GM12878 (cell line): ENCODE data around the gene FIBCD1. TPM values are rescaled to one million over a fixed set of nuclear protein-coding genes. Genes with fewer than 3 reads are reported as not detected.

Experiments used
- EP300 ChIP-seq, 2 experiments: fragments of 150-350 bp in 1 of 2; IDR thresholded peaks; 2 replicates each; pipeline ENCODE4 v1.6.1; 2011 to 2012; ENCODE audit warnings: low read depth in 2 of 2, low read length in 2 of 2, borderline replicate concordance in 1 of 2, improper control_type of control experiment in 1 of 2, inconsistent platforms in 1 of 2; ENCODE audit not compliant: control insufficient read depth in 1 of 2
- NFYB ChIP-seq: IDR thresholded peaks from 2 replicates; pipeline ENCODE4 v1.6.1; 2011; ENCODE audit warnings: low read depth, mild to moderate bottlenecking, low read length, improper control_type of control experiment, moderate library complexity; ENCODE audit not compliant: insufficient read depth
- SUPT20H ChIP-seq: IDR thresholded peaks from 2 replicates; pipeline ENCODE4 v1.6.1; 2011; ENCODE audit warnings: low read depth, mild to moderate bottlenecking, low read length, moderate library complexity, borderline replicate concordance; ENCODE audit not compliant: control insufficient read depth
- ZNF622 ChIP-seq: fragments of 450-650 bp; IDR thresholded peaks from 2 replicates; pipeline ENCODE4 v1.6.1; 2017; ENCODE audit warnings: mild to moderate bottlenecking, inconsistent platforms
- polyA plus RNA-seq, 11 experiments: library from polyadenylated mRNA; depleted of rRNA in 4 of 11; unstranded in 6 of 11; stranded (reverse) in 5 of 11; fragments of >200 nt; fragmentation: Nextera tagmentation in 4 of 11; fragmentation: Illumina TruSeq in 1 of 11; extraction: Ambion mirVana in 4 of 11; extraction: Trizol in 1 of 11; gene quantifications; 1 replicate in 1 of 11; 2 replicates in 10 of 11; pipeline versions ENCODE4 v1.2.1 to v1.2.3, GENCODE V29; 2011 to 2016; ENCODE audit warnings: inconsistent platforms in 2 of 11, missing spikeins in 2 of 11, low read depth in 1 of 11
- total RNA-seq, 4 experiments: library from RNA; depleted of rRNA in 3 of 4; stranded (reverse); fragments of >200 nt in 3 of 4; fragmentation: Illumina TruSeq in 1 of 4; extraction: Trizol in 1 of 4; gene quantifications; 2 replicates each; pipeline versions ENCODE4 v1.2.1 to v1.2.3, GENCODE V29; 2013 to 2021
- TF ChIP-seq, protein P1 (sequence below): fragments of 450-650 bp; IDR thresholded peaks from 2 replicates; pipeline ENCODE4 v1.6.1; 2017; ENCODE audit warnings: mild to moderate bottlenecking
- TF ChIP-seq, protein P2 (sequence below): IDR thresholded peaks from 2 replicates; pipeline ENCODE4 v1.6.1; 2012; ENCODE audit warnings: improper control_type of control experiment, low read depth, low read length; ENCODE audit not compliant: insufficient replicate concordance
- TF ChIP-seq, protein P3 (sequence below): fragments of 450-650 bp; formaldehyde crosslinking; IDR thresholded peaks from 2 replicates; pipeline ENCODE4 v1.5.0; 2022; ENCODE audit warnings: mild to moderate bottlenecking, missing genetic modification characterization

The FIBCD1 gene
- total and polyA plus RNA-seq, 10 of the 15 experiments (the other 5 are each of a cell fraction or from before 2014, with no cell fraction given) = 0.04 to 0.95 (median 0.25) TPM; not detected in 6

DNA sequence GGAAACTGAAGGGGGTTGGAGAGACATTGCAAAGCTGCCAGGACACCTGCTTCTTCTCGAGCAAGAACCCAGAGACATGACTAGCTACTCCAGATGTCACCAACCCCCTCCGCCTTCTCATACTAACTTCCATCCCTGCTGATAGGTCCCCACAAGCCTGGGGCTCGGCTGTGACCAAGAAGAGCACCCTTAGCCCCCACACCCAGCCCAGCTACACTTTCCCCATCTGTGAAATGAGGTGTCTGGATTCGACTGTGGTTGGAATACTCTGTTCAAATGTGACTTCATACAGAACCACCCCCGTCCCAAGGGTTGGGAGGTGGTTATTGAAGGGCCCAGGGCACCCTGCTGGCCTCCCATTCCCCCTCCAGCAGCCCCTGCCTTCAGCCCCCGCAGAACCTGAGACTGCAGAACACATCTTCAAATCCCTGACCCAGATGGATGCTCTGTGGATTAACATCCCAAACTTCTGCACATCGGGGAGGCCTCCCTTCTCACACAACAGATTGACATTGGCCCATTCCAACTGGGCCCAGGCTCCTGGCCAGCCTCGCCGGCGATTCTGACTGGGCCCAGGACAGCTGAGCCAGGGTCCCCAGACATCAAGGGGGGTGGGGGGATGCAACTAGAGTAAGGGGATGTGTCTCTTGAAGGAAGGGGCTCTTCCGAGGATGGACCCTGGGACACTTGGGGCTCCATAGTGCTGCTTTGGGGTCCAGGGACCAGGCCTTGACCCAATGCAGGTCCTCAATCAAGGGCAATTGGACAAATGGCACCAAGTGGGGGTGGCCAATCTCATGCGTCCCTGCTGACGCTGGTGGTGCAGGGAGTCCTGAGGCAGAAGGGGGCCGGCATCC is 21.7 kb upstream of the FIBCD1 start (continued):
- TF ChIP-seq, protein P1, sequence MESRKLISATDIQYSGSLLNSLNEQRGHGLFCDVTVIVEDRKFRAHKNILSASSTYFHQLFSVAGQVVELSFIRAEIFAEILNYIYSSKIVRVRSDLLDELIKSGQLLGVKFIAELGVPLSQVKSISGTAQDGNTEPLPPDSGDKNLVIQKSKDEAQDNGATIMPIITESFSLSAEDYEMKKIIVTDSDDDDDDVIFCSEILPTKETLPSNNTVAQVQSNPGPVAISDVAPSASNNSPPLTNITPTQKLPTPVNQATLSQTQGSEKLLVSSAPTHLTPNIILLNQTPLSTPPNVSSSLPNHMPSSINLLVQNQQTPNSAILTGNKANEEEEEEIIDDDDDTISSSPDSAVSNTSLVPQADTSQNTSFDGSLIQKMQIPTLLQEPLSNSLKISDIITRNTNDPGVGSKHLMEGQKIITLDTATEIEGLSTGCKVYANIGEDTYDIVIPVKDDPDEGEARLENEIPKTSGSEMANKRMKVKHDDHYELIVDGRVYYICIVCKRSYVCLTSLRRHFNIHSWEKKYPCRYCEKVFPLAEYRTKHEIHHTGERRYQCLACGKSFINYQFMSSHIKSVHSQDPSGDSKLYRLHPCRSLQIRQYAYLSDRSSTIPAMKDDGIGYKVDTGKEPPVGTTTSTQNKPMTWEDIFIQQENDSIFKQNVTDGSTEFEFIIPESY = no peak
- TF ChIP-seq ZNF622 (no peak), SUPT20H (no peak), NFYB (no peak), EP300 (IDR thresholded peaks at IDR 0.05; ENCODE audit: borderline replicate concordance in 1 of 2, control insufficient read depth in 1 of 2, low read depth in 2 of 2, low read length in 2 of 2) (no peak)
- TF ChIP-seq, protein P2, sequence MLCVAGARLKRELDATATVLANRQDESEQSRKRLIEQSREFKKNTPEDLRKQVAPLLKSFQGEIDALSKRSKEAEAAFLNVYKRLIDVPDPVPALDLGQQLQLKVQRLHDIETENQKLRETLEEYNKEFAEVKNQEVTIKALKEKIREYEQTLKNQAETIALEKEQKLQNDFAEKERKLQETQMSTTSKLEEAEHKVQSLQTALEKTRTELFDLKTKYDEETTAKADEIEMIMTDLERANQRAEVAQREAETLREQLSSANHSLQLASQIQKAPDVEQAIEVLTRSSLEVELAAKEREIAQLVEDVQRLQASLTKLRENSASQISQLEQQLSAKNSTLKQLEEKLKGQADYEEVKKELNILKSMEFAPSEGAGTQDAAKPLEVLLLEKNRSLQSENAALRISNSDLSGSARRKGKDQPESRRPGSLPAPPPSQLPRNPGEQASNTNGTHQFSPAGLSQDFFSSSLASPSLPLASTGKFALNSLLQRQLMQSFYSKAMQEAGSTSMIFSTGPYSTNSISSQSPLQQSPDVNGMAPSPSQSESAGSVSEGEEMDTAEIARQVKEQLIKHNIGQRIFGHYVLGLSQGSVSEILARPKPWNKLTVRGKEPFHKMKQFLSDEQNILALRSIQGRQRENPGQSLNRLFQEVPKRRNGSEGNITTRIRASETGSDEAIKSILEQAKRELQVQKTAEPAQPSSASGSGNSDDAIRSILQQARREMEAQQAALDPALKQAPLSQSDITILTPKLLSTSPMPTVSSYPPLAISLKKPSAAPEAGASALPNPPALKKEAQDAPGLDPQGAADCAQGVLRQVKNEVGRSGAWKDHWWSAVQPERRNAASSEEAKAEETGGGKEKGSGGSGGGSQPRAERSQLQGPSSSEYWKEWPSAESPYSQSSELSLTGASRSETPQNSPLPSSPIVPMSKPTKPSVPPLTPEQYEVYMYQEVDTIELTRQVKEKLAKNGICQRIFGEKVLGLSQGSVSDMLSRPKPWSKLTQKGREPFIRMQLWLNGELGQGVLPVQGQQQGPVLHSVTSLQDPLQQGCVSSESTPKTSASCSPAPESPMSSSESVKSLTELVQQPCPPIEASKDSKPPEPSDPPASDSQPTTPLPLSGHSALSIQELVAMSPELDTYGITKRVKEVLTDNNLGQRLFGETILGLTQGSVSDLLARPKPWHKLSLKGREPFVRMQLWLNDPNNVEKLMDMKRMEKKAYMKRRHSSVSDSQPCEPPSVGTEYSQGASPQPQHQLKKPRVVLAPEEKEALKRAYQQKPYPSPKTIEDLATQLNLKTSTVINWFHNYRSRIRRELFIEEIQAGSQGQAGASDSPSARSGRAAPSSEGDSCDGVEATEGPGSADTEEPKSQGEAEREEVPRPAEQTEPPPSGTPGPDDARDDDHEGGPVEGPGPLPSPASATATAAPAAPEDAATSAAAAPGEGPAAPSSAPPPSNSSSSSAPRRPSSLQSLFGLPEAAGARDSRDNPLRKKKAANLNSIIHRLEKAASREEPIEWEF = no peak
- TF ChIP-seq, protein P3, sequence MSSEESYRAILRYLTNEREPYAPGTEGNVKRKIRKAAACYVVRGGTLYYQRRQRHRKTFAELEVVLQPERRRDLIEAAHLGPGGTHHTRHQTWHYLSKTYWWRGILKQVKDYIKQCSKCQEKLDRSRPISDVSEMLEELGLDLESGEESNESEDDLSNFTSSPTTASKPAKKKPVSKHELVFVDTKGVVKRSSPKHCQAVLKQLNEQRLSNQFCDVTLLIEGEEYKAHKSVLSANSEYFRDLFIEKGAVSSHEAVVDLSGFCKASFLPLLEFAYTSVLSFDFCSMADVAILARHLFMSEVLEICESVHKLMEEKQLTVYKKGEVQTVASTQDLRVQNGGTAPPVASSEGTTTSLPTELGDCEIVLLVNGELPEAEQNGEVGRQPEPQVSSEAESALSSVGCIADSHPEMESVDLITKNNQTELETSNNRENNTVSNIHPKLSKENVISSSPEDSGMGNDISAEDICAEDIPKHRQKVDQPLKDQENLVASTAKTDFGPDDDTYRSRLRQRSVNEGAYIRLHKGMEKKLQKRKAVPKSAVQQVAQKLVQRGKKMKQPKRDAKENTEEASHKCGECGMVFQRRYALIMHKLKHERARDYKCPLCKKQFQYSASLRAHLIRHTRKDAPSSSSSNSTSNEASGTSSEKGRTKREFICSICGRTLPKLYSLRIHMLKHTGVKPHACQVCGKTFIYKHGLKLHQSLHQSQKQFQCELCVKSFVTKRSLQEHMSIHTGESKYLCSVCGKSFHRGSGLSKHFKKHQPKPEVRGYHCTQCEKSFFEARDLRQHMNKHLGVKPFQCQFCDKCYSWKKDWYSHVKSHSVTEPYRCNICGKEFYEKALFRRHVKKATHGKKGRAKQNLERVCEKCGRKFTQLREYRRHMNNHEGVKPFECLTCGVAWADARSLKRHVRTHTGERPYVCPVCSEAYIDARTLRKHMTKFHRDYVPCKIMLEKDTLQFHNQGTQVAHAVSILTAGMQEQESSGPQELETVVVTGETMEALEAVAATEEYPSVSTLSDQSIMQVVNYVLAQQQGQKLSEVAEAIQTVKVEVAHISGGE = no peak
